ENCODE measurements around the gene SETD6. TPM values are rescaled to one million over a fixed set of nuclear protein-coding genes. Genes with fewer than 3 reads are reported as not detected.

Gene SETD6
- total RNA-seq, 1 donor from 2014 or later = 31.1 TPM

GRCh38 chr16:58478427-58478826 lies 36.9 kb upstream of the SETD6 start:
- H3K4me3 Mint-ChIP-seq = no peak overlapping the region
- no peaks in the 10 kb centered on the region for H3K9me3 Mint-ChIP-seq
- H3K27me3 Mint-ChIP-seq = peaks cover 3% of the 10 kb centered on the region
- peaks cover 4% of the 10 kb centered on the region for H3K4me1 Mint-ChIP-seq
- no peak for TF ChIP-seq CTCF (IDR thresholded peaks at IDR 0.05)
- H3K36me3 Mint-ChIP-seq (ENCODE audit: low read depth) = no peaks in the 10 kb centered on the region
- ChIA-PET CTCF (no interaction called here), POLR2A (no interaction called here)
- ATAC-seq (ENCODE audit: low read depth) (no peak), DNase-seq (no peak)
- intact Hi-C loops (cut with micrococcal nuclease) = no loop called here
- H3K27ac Mint-ChIP-seq = no peak overlapping the region

DNA sequence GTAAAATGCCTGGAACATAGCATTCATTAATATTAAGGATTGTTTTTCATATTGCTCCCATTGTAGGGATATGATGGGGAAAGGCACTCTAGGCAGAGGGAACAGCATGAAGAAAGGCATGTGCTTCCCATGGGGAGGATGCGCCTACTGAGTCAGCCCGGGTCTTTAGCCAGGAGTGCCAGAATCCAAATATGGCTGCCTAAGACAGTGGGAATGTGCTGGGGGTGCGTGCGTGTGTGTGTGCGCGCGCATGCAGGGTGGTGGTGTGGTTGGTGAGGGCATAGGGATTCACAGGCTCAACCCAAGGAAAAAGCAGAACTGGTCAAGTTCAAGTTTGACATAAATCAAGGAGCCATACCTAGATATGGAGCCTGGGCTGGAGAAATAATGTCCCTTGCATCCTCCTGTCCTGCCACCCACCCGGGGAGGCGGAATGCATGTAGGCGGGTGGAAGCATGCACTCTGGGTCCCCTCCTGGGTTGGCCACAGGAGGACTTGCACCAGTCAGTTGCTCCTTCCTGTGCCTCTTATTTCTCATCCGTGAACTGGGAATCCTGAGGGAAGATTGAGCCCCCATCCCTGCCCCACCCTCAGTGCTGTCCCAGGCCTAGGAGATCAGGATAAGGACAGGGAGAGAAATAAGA lies 34.0 kb upstream of the SETD6 start:
- no peaks in the 10 kb centered on the region for H3K4me1 Mint-ChIP-seq
- ChIA-PET POLR2A (no interaction called here), CTCF (no interaction called here)
- no peaks in the 10 kb centered on the region for H3K9me3 Mint-ChIP-seq
- H3K36me3 Mint-ChIP-seq (ENCODE audit: low read depth) = no peaks in the 10 kb centered on the region
- DNase-seq = no peak
- no peaks in the 10 kb centered on the region for H3K27me3 Mint-ChIP-seq
- no peak overlapping the region for H3K27ac Mint-ChIP-seq
- TF ChIP-seq CTCF (IDR thresholded peaks at IDR 0.05) = no peak
- H3K4me3 Mint-ChIP-seq = no peak overlapping the region
- intact Hi-C loops (cut with micrococcal nuclease) = no loop called here
- no peak for ATAC-seq (ENCODE audit: low read depth)

GRCh38 chr16:58481931-58482330 lies 33.4 kb upstream of the SETD6 start:
- CTCF ChIA-PET = no interaction called here
- POLR2A ChIA-PET = no interaction called here
- ATAC-seq (ENCODE audit: low read depth) = no peak
- H3K4me3 Mint-ChIP-seq = no peak overlapping the region
- H3K4me1 Mint-ChIP-seq = no peaks in the 10 kb centered on the region
- TF ChIP-seq CTCF (IDR thresholded peaks at IDR 0.05) = no peak
- H3K27ac Mint-ChIP-seq = no peak overlapping the region
- no peaks in the 10 kb centered on the region for H3K27me3 Mint-ChIP-seq
- no peaks in the 10 kb centered on the region for H3K9me3 Mint-ChIP-seq
- no peaks in the 10 kb centered on the region for H3K36me3 Mint-ChIP-seq (ENCODE audit: low read depth)
- no peak for DNase-seq
- intact Hi-C loops (cut with micrococcal nuclease) = no loop called here

DNA sequence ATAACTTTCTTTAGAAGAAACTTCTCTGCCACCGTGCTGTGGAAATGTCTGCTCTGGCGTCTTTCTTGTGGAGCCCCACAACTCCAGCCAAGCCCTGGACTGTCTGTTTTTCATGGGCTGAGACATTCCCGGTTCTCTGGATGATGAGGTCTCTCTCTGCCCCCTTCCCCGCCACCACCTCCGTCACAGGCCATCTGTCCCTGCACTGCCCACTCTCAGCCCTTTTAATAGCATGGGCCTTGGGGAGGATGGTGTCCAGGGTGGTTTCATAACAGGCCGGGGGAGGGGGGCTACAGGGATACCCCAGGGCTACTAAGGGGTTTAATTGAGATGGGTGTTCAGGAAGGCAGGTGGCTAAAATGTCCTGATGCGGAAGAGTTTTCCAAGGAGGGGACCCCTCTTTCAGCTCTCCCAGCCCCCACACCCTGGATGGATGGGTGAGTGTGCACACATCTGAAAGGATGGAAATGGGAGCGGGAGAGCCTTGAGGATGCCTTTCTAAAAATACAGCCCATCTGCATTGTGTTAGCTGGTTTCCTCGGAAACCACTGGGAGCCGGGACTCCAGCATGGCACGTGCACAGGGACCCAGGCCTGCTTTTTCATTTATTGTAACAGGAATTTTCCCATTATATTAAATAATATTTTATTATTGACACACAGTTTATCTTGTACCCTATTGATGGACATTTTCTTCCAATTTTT lies 30.0 kb upstream of the SETD6 start:
- H3K36me3 Mint-ChIP-seq (ENCODE audit: low read depth) = no peaks in the 10 kb centered on the region
- ATAC-seq (ENCODE audit: low read depth) = no peak
- POLR2A ChIA-PET = no interaction called here
- DNase-seq = no peak
- no peaks in the 10 kb centered on the region for H3K4me1 Mint-ChIP-seq
- no peak overlapping the region for H3K4me3 Mint-ChIP-seq
- no peak for TF ChIP-seq CTCF (IDR thresholded peaks at IDR 0.05)
- intact Hi-C loops (cut with micrococcal nuclease) = no loop called here
- H3K27ac Mint-ChIP-seq = no peak overlapping the region
- H3K27me3 Mint-ChIP-seq = peaks cover 3% of the 10 kb centered on the region
- CTCF ChIA-PET = interaction anchor here (1.2 to 6.0 kb wide), 2 partner anchors 65 to 148 kb away, joined by 3 to 156 read pairs; no protein-coding TSS in a partner anchor
- H3K9me3 Mint-ChIP-seq = no peaks in the 10 kb centered on the region

- intact Hi-C loops (cut with micrococcal nuclease) = loop anchor here (1.0 to 2.0 kb wide), 5 partner anchors 143 to 589 kb away; no protein-coding TSS in a partner anchor
- POLR2A ChIA-PET = interaction anchor here (0.9 kb wide), 1 partner anchor 151 kb away, joined by 3 read pairs; no protein-coding TSS in a partner anchor
- TF ChIP-seq CTCF (IDR thresholded peaks at IDR 0.05) = peak; percentile 76
- ATAC-seq (ENCODE audit: low read depth) = peak; percentile 89
- H3K4me3 Mint-ChIP-seq = no peak overlapping the region
- H3K4me1 Mint-ChIP-seq = no peaks in the 10 kb centered on the region
- H3K27me3 Mint-ChIP-seq = peaks cover 3% of the 10 kb centered on the region
- CTCF ChIA-PET = interaction anchor here (0.6 to 6.0 kb wide), 18 partner anchors 12 to 268 kb away, joined by 3 to 156 read pairs (median 4); no protein-coding TSS in a partner anchor
- no peaks in the 10 kb centered on the region for H3K9me3 Mint-ChIP-seq
- H3K36me3 Mint-ChIP-seq (ENCODE audit: low read depth) = no peaks in the 10 kb centered on the region
- peak; percentile 73 for DNase-seq
- H3K27ac Mint-ChIP-seq = no peak overlapping the region
These were observed 27.6 kb upstream of the SETD6 start for GRCh38 chr16:58487566-58488351.
